ENCODE data around the gene ZNRF1. TPM values are rescaled to one million over a fixed set of nuclear protein-coding genes. Genes with fewer than 3 reads are reported as not detected.

The ZNRF1 gene
- total and polyA plus RNA-seq, 2 donors from 2014 or later = 10.8 to 23.1 TPM

- no peaks in the 10 kb centered on the region for H3K27me3 ChIP-seq (ENCODE audit: control insufficient read depth, insufficient read depth, low read length)
- peaks cover 0 to 5% (median 0%) of the 10 kb centered on the region in 3 donors for H3K4me1 ChIP-seq (ENCODE audit: control insufficient read depth in 2 of 3, insufficient read depth in 2 of 3, low read depth in 1 of 3, low read length in 3 of 3)
- no peak for FAIRE-seq
- H3K4me3 ChIP-seq (ENCODE audit: low read length in 3 of 3) = no peak overlapping the region
- intact Hi-C loops (cut with DNase I) = no loop called here
- no peak overlapping the region for H3K9ac ChIP-seq (ENCODE audit: low read length in 3 of 3)
- no peak overlapping the region for H3K27ac ChIP-seq (ENCODE audit: low read depth in 2 of 2, low read length in 2 of 2)
- no peak for TF ChIP-seq CTCF (IDR thresholded peaks at IDR 0.05; ENCODE audit: borderline replicate concordance, extremely low read depth, insufficient read depth)
- no peak for DNase-seq
- H3K9me3 ChIP-seq (ENCODE audit: control insufficient read depth in 2 of 3, insufficient read depth in 1 of 3, low read length in 3 of 3) = no peaks in the 10 kb centered on the region
- H3K36me3 ChIP-seq (ENCODE audit: control insufficient read depth in 2 of 3, insufficient read depth in 3 of 3, low read length in 3 of 3) = no peaks in the 10 kb centered on the region
These were observed 31.0 kb downstream of the ZNRF1 start for GRCh38 chr16:75029854-75030253.

- H3K9ac ChIP-seq (ENCODE audit: low read length in 3 of 3) = no peak overlapping the region
- no peak overlapping the region for H3K27ac ChIP-seq (ENCODE audit: low read depth in 2 of 2, low read length in 2 of 2)
- FAIRE-seq = no peak
- no peaks in the 10 kb centered on the region for H3K36me3 ChIP-seq (ENCODE audit: control insufficient read depth in 2 of 3, insufficient read depth in 3 of 3, low read length in 3 of 3)
- peaks cover 0 to 4% (median 0%) of the 10 kb centered on the region in 3 donors for H3K4me1 ChIP-seq (ENCODE audit: control insufficient read depth in 2 of 3, insufficient read depth in 2 of 3, low read depth in 1 of 3, low read length in 3 of 3)
- H3K9me3 ChIP-seq (ENCODE audit: control insufficient read depth in 2 of 3, insufficient read depth in 1 of 3, low read length in 3 of 3) = peaks cover 0 to 1% (median 0%) of the 10 kb centered on the region in 3 donors
- no peaks in the 10 kb centered on the region for H3K27me3 ChIP-seq (ENCODE audit: control insufficient read depth, insufficient read depth, low read length)
- no peak for TF ChIP-seq CTCF (IDR thresholded peaks at IDR 0.05; ENCODE audit: borderline replicate concordance, extremely low read depth, insufficient read depth)
- no peak for DNase-seq
- no peak overlapping the region for H3K4me3 ChIP-seq (ENCODE audit: low read length in 3 of 3)
- intact Hi-C loops (cut with DNase I) = no loop called here
These were observed 33.8 kb downstream of the ZNRF1 start for GRCh38 chr16:75032655-75033054.

GRCh38 chr16:75035410-75035968 lies 36.7 kb downstream of the ZNRF1 start:
- peaks cover 0 to 10% (median 2%) of the 10 kb centered on the region in 3 donors for H3K9me3 ChIP-seq (ENCODE audit: control insufficient read depth in 2 of 3, insufficient read depth in 1 of 3, low read length in 3 of 3)
- DNase-seq (no peak), FAIRE-seq (no peak)
- intact Hi-C loops (cut with DNase I) = no loop called here
- no peak for TF ChIP-seq CTCF (IDR thresholded peaks at IDR 0.05; ENCODE audit: borderline replicate concordance, extremely low read depth, insufficient read depth)
- H3K36me3 ChIP-seq (ENCODE audit: control insufficient read depth in 2 of 3, insufficient read depth in 3 of 3, low read length in 3 of 3) = no peaks in the 10 kb centered on the region
- H3K27me3 ChIP-seq (ENCODE audit: control insufficient read depth, insufficient read depth, low read length) = no peaks in the 10 kb centered on the region
- H3K27ac ChIP-seq (ENCODE audit: low read depth in 2 of 2, low read length in 2 of 2) = no peak overlapping the region
- no peak overlapping the region for H3K4me3 ChIP-seq (ENCODE audit: low read length in 3 of 3)
- H3K9ac ChIP-seq (ENCODE audit: low read length in 3 of 3) = no peak overlapping the region
- H3K4me1 ChIP-seq (ENCODE audit: control insufficient read depth in 2 of 3, insufficient read depth in 2 of 3, low read depth in 1 of 3, low read length in 3 of 3) = no peaks in the 10 kb centered on the region
